GM21737 (cell line): ENCODE results near the gene CDK8.
A peak's percentile ranks its signal among the peaks of the same experiment; 100 is the strongest.

Experiments used
- ATAC-seq: cut with Tn5 transposase; IDR thresholded peaks from one replicate; pipeline ENCODE4 v1.9.1; 2021; ENCODE audit warnings: mild to moderate bottlenecking, moderate library complexity; ENCODE audit not compliant: unreplicated experiment

CDK8 gene

DNA sequence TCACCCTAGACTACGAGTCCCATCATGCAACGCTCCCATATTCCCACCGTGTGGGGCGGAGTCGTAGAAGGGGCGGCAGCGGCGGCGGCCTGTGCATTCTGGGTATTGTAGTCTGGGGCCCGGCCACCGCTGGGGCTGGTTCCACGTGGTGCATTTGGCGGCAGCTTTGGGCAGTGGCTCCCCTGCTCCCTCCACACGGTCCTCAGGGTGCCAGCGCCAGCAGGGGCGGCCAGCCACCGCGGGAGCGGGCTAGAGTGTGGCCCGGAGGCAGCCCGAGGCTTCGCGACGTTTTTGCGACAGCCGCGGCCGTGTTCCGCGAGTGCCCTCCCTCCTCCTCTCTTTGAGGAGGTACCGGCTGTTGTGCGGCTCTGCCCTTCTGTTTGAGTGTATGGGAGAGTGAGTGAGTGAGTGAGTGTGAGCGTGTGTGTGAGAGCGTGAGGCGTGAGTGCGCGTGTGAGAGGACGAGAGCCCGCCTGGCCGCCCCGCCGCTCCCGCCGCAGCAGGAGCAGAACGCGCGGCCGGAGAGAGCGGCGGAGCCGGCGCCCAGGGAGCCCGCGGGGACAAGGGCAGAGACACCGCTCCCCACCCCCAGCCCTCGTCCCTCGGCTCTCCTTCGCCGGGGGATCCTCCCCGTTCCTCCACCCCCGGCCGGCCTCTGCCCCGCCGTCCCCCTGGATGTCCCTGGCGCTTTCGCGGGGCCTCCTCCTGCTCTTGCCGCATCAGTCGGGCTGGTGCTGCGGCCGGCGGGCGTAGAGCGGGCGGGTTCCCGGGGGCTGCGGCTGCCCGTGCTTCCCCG lies at the start of gene CDK8:
TSS of gene CDK8 (plus strand) at position 343 of the 796 bp plus-strand sequence. CDS start 513 bp downstream, outside the sequence.
- peak; percentile 82 for ATAC-seq

DNA sequence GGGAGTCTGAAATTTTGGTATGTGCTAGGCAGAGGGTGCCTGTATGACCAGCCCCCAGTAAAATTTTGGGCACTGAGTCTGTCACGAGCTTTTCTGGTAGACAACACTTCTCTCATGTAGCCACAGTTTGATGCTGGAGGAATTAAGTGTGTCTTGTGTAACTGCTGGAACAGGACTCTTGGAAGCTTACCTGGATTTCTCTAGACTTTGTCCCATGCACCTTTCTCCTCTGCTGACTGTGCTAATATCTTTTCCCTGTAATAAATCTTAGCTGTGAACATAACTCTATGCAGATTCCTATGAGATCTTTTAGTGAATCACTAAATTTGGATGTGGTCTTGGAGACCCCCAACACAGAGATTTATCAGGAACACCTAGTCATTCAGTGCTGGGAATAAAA lies 45.6 kb upstream of the CDK8 start:
- ATAC-seq = no peak

DNA sequence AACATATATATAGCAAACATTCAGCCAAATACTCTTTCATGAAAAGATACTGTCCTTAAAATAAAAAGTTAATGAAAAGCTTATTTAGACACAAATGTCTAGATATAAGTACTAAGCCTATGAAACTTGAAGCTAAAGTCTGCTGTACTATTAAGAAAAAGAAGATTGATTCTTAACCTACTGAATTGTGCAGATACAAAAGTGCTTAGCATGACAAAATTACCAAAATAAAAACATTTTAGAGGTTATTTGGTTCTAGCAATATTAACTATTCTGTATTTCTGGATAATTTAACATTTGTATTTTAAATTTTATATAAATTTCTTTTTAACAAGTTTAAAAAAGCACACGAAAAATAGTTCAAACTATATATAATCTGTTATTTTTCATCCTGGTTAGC lies 40.6 kb upstream of the CDK8 start:
- ATAC-seq = no peak

DNA sequence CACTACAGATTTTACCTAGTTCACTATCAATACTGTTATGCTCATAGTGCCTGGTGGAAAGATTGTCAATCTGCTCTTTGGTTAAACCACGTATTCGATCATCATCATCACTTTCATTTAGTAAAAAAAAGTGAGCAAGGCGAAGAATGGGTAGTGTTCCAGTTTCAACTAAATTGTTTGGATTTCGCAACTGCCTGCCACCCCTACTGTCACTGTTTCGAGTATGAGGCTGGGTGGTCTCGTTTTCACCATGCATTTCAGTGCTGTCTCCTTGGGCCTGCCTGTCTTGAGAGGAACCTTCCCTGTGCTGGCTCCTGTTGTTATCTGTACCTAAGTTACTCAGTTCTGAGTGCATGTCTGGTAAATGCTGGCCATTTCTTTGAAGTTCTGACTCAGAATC lies 39.9 kb upstream of the CDK8 start:
- no peak for ATAC-seq

DNA sequence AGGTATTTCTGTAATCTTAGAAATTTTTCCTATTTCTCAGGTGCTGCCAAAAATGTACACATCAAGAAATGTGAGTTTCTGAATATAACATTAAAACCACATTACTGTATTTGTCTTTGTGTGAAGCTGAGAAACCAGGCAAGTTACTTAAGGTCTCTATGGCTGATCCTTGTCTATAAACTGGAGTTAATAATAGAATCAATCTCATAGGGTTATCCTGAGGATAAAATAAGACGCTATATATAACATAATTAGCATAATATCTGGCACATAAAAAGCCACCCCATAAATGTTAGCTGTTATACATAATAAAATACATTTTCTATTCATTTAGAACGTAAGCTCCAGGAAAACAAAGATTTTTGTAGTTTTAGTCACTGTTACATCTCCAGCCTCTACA lies 37.9 kb upstream of the CDK8 start:
- no peak for ATAC-seq

DNA sequence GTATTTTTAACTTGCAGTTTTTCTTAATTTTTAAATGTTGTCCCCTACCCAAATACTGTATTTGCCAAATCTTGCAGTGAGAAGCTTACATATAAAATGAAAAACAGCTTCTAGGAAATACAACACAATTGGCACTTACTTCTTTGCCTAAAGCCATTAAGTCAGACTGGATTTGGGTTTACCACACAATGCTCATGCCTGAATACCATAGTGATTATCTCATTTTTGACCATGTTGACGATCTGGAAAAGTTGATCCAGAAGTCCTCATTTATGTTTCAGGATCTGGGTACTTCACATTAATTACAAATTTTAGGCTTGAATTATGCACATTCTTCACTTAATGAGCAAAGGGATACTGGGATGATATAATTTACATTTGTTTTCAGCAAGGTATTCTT lies 34.2 kb upstream of the CDK8 start:
- ATAC-seq = no peak

DNA sequence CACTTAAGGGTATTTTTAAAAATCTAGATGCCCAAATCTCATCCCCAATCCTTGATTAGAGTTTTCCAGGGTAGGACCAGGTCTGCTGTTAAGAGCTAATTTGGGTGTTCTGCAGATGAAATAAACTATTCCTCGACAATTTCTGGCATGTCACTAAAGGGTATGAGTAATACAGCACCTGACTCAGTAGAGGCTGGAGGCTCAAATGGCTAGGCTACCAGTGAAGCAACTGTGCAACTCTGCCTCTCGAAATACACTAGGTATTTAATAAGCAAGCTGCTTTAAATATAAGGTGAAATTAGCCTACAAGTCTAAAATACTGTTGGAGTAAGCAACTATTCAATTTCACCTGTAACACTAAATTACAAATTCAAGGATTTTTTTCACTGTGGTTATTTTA lies 33.4 kb upstream of the CDK8 start:
- ATAC-seq = no peak

DNA sequence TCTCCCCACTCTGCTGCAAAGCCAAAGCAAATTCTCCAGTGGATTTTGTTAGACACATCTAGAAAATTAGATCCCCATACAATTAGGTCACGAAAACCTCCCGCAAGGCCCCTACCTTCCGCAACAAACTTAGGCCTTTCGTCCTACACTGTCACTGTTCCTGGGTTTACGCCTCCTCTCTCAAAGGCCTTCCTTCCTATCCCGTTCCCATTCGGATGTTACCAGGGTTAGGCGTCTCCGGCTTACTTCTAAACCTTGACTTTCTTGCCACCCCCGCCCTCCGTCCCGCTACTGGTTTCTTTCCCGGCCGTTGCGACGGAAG lies 32.6 kb upstream of the CDK8 start:
- ATAC-seq = peak; percentile 23

DNA sequence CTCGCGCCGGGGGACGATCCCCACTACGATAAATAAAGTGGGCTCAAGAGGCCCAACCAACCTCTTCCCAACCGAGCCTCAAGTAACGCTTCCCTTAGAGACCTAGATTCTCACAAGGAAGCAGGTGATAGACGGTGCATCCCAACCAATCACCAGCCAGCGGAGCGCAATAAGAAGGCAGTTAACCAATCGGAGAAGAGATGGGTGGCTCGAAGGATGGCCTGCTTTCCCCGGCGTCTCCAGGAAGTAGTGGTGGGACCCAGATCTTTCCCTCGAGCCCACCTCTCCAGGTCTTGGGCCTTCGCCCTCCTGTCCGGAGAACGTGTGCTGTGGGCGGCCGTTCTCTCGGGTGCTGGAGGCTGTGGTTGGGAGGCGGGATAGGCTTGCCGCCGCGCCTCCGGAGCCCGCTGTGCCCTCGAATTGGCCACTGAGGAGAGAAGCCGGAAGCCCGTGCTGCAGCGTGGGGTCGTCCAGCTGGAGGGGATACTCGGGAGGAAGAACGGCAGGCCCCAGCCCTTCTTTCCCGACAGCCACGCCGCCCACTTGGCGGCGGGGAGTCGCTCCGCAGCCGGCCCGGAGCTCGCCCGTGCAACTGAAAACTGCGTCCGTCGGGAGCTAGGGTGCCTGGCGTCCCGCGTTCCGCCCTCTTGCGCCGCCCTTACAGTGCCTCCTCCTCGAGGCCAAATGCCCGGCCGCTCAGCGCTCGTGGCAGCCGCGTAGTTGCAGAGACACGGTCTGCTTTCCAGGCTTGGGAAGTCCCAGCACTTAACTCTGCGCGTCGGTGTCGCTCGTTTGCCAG lies 32.0 kb upstream of the CDK8 start, which contains the start of gene RNF6:
TSS of gene RNF6 (minus strand) at position 594 of the 799 bp plus-strand sequence. CDS start 2,665 bp downstream, outside the sequence.
- peak; percentile 96 for ATAC-seq

DNA sequence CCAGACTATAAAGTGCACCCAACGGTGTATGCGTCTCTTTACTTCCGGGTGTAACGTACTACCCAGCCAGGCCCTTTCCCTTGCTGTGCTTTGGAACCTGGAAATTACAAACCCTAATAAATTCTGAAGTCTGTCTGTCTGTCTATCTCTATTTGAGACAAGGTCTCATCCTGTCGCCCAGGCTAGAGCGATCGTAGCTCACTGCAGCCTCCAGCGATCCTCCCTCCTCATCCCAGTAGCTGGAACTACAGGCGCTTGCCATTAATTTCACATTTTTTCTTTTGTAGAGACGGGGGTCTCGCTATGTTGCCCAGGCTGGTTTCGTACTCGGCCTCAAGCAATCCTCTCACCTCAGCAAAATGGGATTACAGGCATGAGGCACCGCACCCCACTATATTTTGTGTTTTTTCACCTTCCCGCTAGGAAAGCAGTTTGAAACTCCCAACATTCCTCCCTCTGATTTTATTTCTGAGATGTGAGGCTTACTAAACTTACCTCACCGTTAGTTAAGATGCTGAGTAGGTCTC lies 31.3 kb upstream of the CDK8 start:
- peak; percentile 38 for ATAC-seq

DNA sequence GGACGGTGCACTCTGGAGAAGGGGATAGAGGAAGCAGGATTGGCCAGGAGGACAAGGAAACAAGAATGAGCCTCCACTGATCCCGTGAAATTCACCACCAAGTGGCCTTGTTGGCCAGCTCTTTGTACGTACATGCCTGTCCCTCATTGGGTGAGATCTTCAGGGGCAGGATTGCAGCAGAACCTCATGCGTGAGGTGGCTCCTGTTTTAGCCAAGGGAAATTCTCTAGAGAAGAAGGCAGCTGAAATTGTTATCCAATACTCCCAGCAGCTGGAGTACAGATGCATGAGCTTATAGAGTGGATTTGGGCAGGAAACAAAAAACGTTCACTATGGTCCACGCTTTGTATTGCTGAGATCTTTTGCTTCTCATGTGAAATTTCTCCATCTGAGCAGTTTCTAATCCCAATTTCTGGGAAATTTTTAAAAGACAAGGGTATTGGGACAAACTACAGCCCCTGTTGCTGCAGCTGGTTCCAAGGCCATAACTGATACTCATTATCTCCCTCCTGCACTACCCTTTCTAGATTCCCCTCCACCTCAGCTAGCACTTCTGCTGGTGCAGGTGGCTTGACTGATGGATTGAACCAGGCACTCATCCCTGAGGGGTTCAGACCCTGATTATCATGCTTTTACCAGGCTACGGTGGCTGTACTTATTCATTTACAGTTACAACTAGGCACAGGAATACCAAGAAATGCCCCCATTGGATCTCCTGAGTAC lies 27.9 kb upstream of the CDK8 start:
- ATAC-seq = no peak

DNA sequence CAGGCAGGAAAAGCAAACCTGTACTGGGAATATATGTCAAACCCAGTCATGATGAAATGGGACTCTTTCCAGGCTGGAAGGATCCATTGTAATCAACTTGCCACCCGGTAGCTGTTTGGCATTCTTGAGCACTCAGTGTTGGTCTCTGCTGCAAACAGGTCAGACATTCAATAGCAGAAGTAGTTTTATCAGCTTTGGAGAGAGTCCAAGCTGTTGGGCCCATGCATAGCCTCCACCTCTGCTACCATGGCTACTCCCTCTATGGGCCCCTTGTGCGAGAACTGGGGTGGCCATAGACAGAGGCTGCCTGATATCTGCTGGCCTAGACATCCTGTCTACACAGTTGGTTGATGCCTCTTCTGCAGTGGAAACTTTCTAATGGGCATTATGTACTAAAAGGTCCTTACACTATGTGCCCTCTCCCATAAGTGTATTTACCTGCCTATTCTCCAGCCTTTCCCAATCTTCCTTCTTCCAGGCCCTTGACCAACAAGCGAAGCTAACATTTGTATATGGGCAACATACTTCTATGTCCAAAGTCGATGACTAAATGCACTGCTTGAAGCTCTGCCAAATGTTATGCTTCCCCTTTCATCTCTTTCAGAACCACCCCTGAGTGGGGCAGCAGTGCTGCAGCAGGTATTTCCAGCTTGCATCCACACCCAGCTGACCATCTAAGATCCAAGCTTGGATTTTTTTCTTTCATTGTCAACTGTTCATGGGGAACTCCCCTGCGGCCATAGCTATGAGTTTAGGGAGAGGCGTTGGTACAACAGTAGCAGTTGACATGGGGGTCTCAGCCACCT lies 26.6 kb upstream of the CDK8 start:
- ATAC-seq = no peak

DNA sequence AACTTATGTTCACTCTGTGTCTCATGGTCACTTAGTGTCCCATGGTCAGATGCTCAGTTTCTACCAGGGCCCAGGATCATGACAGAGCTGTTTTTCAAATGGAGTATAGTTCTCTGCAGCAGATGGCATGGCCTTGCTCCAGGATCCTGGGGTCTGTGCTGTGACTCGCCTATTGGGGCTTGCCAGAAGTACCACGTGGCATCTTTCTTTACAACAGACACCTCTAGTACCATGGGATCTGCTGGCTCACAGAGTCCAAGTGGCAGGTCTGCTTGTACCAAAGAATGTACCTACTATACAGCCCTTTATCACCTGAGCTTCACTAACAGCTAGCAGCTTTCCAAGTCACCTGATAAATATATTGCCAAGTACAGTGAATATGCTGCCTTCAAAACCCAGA lies 25.8 kb upstream of the CDK8 start:
- ATAC-seq = no peak

DNA sequence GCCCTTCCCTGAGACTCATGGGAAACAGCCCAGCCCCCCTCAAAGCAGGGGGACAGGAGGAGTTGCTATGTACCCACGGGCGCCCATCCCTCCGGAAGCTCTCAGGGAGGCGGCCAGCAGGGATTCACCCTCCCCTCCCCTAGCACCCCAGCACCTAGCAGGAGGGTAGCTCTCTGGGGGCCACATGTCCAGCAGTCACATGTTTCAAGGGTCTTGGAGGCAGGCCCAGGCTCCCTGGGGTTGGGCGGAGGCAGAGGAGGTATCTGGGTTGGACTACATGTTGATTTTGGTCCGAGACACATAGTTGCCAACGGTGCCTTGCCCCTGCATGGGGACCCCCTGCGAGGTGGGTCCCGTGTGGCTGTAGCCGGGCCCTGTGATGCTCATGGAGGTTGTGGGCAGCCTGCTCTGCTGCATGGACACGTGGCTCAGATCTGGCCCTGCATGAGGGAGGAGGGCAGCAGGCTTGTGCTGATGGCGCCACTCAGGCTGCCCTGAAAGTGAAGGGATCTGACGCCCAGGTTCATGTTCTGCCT lies 24.8 kb upstream of the CDK8 start:
- ATAC-seq = no peak

DNA sequence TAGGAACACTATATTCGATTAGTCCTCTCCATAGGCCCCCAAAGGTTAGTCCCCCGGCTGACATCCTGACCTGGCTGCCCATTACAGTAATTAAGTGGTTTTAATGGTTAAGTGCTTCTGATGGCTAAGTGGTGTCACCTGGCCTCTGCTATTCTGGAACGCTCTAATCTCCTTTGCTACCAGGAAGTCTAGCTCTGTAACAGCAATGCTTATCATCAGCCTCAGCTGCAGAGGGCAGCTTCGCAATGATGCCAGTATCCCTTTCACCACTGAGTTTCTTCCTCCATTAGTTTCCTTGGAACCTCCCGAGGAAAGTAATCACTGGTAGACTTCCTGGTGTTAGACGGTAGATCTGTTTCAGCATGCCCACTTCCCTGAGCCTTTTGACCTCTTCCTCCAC lies 23.2 kb upstream of the CDK8 start:
- ATAC-seq = no peak

DNA sequence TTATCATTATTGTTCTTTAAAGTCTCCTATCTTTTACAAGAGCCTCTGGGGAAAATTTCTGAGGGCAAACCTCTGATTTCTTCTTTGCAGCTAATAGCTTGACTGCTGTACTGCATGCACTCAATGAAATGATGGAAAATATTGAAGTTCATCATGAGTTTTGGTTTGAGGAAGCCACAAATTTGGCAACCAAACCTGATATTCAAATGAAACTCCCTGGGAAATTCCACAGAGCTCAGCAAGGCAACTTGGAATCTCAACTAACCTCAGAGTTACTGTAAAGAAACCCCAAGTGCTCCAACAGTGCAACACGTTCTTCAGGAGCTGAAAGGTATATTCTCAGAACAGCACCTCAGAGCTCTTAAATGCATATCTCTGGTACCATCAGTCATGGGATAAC lies 17.6 kb upstream of the CDK8 start:
- ATAC-seq = no peak

DNA sequence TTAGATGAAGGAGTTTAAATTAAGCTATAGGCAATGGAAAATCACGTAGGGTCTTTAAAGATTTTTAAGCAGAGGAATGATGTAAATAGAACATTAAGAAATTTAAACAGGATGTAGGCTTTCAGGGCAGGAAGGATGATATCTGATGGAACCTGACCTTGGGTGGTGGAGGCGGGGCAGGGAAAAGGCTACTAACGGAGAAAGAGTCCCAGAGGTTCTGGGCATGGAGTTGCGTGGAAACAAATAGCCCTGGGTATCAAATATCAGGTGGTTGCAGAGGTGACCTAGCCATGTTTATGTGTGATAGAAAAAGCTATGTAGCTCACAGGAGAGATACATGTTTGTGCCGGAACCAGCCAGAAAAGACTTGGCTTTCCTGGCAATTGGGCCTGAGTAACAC lies 7.8 kb upstream of the CDK8 start:
- no peak for ATAC-seq

DNA sequence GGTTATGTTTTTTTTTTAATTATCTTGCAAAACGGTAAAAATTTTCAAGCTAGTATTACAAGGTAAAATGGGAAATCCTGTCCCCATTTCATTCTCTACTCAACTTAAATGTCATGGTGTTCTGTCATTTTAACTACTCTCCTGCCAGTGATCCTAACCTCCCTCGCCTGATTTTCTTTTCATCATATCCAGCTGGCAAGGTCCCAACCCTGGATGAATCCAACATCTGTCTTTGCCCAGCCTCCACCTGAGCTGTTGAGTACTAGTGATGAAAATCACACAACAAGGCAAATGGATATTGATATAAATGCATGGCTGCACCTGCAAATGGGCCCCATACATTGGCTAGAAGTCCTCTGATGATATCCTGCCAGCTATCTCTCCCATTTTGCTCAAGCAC lies 6.9 kb upstream of the CDK8 start:
- ATAC-seq = no peak

DNA sequence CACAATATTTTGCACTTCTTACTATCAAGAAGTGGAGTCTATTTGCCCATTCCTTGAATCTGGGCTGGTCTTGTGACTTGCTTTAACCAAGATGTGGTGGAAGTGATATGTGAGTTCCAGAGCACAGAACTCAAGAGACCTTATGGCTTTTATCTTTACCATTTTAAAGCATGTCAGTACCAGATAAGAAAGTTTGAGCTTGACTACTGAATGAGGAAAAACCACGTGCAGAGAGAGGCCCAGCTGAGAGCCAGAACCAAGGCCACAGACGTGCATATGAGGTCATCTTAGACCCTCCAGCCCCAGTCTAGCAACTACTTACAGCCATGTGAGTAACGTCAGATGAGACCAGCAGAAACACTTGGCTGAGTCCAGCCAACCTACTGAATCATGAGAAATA lies 6.3 kb upstream of the CDK8 start:
- ATAC-seq = no peak

DNA sequence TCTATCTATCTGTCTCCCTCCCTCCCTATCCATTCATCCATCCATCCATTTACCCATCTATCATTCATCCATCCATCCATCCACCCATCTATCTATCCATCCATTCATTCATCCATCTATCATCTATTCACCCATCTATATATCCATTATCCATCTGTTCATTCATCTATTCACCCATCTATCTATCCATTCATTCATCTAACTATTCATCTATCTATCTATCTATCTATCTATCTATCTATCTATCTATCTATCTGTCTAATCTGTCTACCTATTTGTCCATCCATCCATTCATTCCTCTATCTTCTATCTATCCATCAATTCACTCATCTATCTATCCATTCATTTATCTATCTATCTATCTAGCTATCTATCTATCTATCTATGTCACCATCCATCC lies 4.4 kb upstream of the CDK8 start:
- ATAC-seq = no peak
